Naive thymus-derived CD4-positive, alpha-beta T cell (primary cell): ENCODE data around the gene ITGB7. TPM values are rescaled to one million over a fixed set of nuclear protein-coding genes. Genes with fewer than 3 reads are reported as not detected.
A peak's percentile ranks its signal among the peaks of the same experiment; 100 is the strongest.

Source experiments
- ATAC-seq: fragments of 150-1000 bp; cut with Tn5 transposase; 2 replicates; pipeline ENCODE4 v1.10.0; 2021; ENCODE audit warnings: mild to moderate bottlenecking, moderate library complexity
- CTCF ChIA-PET: fragments of 350-600 bp; sonication (Branson Sonifier 250); formaldehyde crosslinking; loops from one replicate; lab custom pipeline; 2021; ENCODE audit warnings: antibody characterized with exemption; lab: Charles Lee
- POLR2A ChIA-PET: fragments of 350-600 bp; sonication (Branson Sonifier 250); formaldehyde crosslinking; loops from one replicate; lab custom pipeline; 2021; ENCODE audit warnings: antibody characterized with exemption, inconsistent platforms; lab: Charles Lee
- DNase-seq, 9 donors: peaks; one replicate each; pipeline versions ENCODE4 v3.0.0 to v3.0.0-alpha.2; 2020 to 2022; ENCODE audit warnings: mixed read lengths in 1 of 9
- H3K27ac ChIP-seq: one replicate; pipeline ENCODE4 v1.7.0; 2013; ENCODE audit warnings: mild to moderate bottlenecking, low read depth, low read length, moderate library complexity
- H3K27me3 ChIP-seq, 2 donors: one replicate each; pipeline ENCODE4 v1.7.0; 2013; ENCODE audit warnings: low read length in 2 of 2, mild to moderate bottlenecking in 2 of 2, moderate library complexity in 2 of 2; ENCODE audit not compliant: control insufficient read depth in 2 of 2, insufficient read depth in 2 of 2
- H3K36me3 ChIP-seq, 3 experiments: 1 replicate in 2 of 3; 2 replicates in 1 of 3; pipeline ENCODE4 v1.7.0; 2013; ENCODE audit warnings: low read length in 3 of 3, mild to moderate bottlenecking in 3 of 3, moderate library complexity in 1 of 3; ENCODE audit not compliant: insufficient read depth in 3 of 3, control insufficient read depth in 2 of 3
- H3K4me1 ChIP-seq, 2 donors: one replicate each; pipeline ENCODE4 v1.7.0; 2013; ENCODE audit warnings: low read length in 2 of 2, mild to moderate bottlenecking in 2 of 2, moderate library complexity in 1 of 2; ENCODE audit not compliant: control insufficient read depth in 2 of 2, insufficient read depth in 2 of 2
- H3K4me3 ChIP-seq: 2 replicates; pipeline ENCODE4 v1.7.0; 2013; ENCODE audit warnings: mild to moderate bottlenecking, low read length
- H3K9me3 ChIP-seq, 3 experiments: 1 replicate in 2 of 3; 2 replicates in 1 of 3; pipeline ENCODE4 v1.7.0; 2013; ENCODE audit warnings: low read length in 3 of 3; ENCODE audit not compliant: control insufficient read depth in 2 of 3
- H3K27ac Mint-ChIP-seq, 9 donors: one replicate each; pipeline ENCODE4 v1.8.0; 2020 to 2022; ENCODE audit warnings: mixed read lengths in 9 of 9, mild to moderate bottlenecking in 8 of 9, moderate library complexity in 5 of 9, inconsistent platforms in 2 of 9
- H3K27me3 Mint-ChIP-seq, 5 donors: one replicate each; pipeline ENCODE4 v1.8.0; 2021 to 2022; ENCODE audit warnings: mixed read lengths in 5 of 5, mild to moderate bottlenecking in 1 of 5
- H3K36me3 Mint-ChIP-seq, 5 donors: one replicate each; pipeline ENCODE4 v1.8.0; 2020 to 2022; ENCODE audit warnings: mixed read lengths in 5 of 5, mild to moderate bottlenecking in 3 of 5, inconsistent platforms in 1 of 5
- H3K4me1 Mint-ChIP-seq, 7 donors: one replicate each; pipeline ENCODE4 v1.8.0; 2020 to 2022; ENCODE audit warnings: mixed read lengths in 7 of 7, mild to moderate bottlenecking in 3 of 7, inconsistent platforms in 1 of 7
- H3K4me3 Mint-ChIP-seq, 10 donors: one replicate each; pipeline ENCODE4 v1.8.0; 2020 to 2022; ENCODE audit warnings: mild to moderate bottlenecking in 10 of 10, mixed read lengths in 10 of 10, moderate library complexity in 6 of 10, inconsistent platforms in 2 of 10
- H3K9me3 Mint-ChIP-seq, 11 donors: one replicate each; pipeline ENCODE4 v1.8.0; 2020 to 2022; ENCODE audit warnings: mixed read lengths in 11 of 11, mild to moderate bottlenecking in 4 of 11, inconsistent platforms in 1 of 11, moderate library complexity in 1 of 11
- intact Hi-C, 2 donors: fragments of 100-400 bp; cut with micrococcal nuclease; formaldehyde crosslinking; loops; one replicate each; pipeline ENCODE4 v1.15.1; 2023
- polyA plus RNA-seq, 2 donors: library from polyadenylated mRNA; unstranded; fragments of 300-500 nt; fragmentation: Illumina TruSeq; gene quantifications; one replicate each; pipeline ENCODE4 v1.2.3, GENCODE V29; 2021
- total RNA-seq, 6 experiments: library from RNA in 5 of 6; stranded (reverse) in 5 of 6; gene quantifications; 1 replicate in 5 of 6; 2 replicates in 1 of 6; pipeline ENCODE4 v1.2.3 and lab custom pipeline; 2021 to 2026

Gene ITGB7
- total and polyA plus RNA-seq, 7 experiments from 2014 or later = 191 to 760 (median 227) TPM

DNA sequence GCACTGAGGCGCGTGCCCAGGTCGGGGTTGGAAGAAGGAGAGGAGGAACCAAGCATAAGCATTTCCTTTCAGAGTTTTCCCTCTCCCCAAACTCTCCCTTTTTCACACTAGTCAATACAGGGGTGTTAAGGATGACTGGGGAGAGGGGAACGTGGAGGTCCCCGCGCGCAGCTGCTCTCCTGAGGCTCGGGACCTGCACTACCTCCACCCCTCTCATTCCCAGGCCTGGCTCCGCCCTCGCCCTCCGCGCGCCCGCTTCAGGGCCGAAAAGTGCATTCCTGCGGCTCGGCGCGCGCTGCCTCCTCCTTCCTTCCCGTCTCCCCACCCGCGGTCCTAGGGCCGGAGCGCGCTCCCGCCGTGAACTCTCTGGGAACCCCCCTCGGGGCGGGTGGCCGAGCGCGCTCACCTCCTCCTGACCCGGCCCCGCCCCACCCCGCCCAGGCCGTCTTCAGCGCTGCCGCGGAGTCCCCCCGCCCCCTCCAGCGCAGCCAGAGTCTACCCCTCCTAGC, 13.7 kb upstream of the ITGB7 start:
- peak in 8 of 9 donors; percentile 51 to 85 (median 55) for DNase-seq
- Mint-ChIP-seq H3K36me3 (peaks cover 0 to 23% (median 0%) of the 10 kb centered on the region in 5 donors), H3K9me3 (peaks cover 0 to 6% (median 0%) of the 10 kb centered on the region in 11 donors), H3K27me3 (no peaks in the 10 kb centered on the region), H3K27ac (peak overlapping the region; percentile 84 to 98 (median 94)), H3K4me1 (peaks cover 51 to 80% (median 77%) of the 10 kb centered on the region in 7 donors), H3K4me3 (peak overlapping the region; percentile 94 to 100 (median 98))
- POLR2A ChIA-PET = interaction anchor here (0.8 to 8.6 kb wide), 20 partner anchors 10 to 280 kb away, joined by 3 to 103 read pairs (median 7); partner anchors contain the start of genes CSAD, ESPL1, ITGB7 and MYG1
- intact Hi-C loops = loop anchor here (1.0 to 5.0 kb wide), 14 partner anchors 11 to 282 kb away; partner anchors contain the start of genes AAAS (in 2 of the 2), CSAD (in 2 of the 2), ESPL1 (in 2 of the 2) and PFDN5 (in 2 of the 2)
- H3K4me1 ChIP-seq = peaks cover 56 to 63% of the 10 kb centered on the region in 2 donors
- no peaks in the 10 kb centered on the region for H3K27me3 ChIP-seq
- peak; percentile 79 for ATAC-seq
- peak overlapping the region; percentile 95 for H3K4me3 ChIP-seq
- peak overlapping the region; percentile 78 for H3K27ac ChIP-seq
- H3K36me3 ChIP-seq = peaks cover 0 to 9% (median 0%) of the 10 kb centered on the region in 3 experiments
- H3K9me3 ChIP-seq = no peaks in the 10 kb centered on the region
- CTCF ChIA-PET = interaction anchor here (0.9 to 14.6 kb wide), 8 partner anchors 9 to 79 kb away, joined by 3 to 159 read pairs (median 4); partner anchors contain the start of genes ESPL1 and MYG1

DNA sequence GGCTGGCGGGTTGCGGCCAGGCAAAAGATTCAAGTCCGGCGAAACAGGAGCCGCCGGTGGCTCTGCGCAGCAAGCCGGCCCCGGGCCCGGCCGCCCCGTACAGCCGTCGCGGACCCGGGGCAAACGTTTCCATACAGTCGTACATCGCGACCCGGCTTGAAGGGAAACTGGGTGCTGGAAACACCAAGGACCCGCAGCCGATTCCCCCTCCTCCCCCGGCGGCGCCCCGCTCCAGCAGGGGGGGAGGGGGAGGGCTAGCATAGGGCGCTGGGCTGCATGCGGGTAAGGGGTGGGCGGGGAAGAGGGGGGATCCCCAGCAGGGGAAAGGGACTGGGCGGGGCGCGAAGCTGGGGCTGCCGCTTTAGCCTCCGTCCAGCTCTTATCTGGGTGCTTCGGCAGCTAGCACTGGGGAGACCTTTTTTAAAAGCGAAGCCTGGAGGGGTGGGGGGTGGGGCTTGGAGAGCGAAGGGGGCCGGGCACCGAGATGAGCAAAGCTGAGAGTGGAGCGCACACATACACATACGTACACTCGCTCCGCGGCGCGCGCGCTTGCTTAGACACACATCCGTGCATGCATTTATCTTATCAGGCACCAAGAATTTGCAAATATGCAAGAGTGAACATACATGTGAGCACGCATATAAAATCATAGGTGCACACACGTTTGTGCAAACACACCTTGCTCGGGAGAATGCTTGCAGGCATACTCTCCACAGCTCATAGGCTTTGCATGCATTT, 13.1 kb upstream of the ITGB7 start:
- peak; percentile 77 for ATAC-seq
- Mint-ChIP-seq H3K27ac (peak overlapping the region; percentile 84 to 98 (median 94)), H3K27me3 (no peaks in the 10 kb centered on the region), H3K4me1 (peaks cover 51 to 80% (median 77%) of the 10 kb centered on the region in 7 donors), H3K9me3 (peaks cover 0 to 6% (median 0%) of the 10 kb centered on the region in 11 donors), H3K36me3 (peaks cover 0 to 27% (median 5%) of the 10 kb centered on the region in 5 donors), H3K4me3 (peak overlapping the region; percentile 94 to 100 (median 98))
- H3K4me1 ChIP-seq = peaks cover 56 to 58% of the 10 kb centered on the region in 2 donors
- no peaks in the 10 kb centered on the region for H3K9me3 ChIP-seq
- intact Hi-C loops = loop anchor here (1.0 to 5.0 kb wide), 15 partner anchors 11 to 282 kb away; partner anchors contain the start of genes AAAS (in 2 of the 2), ESPL1 (in 2 of the 2), PFDN5 (in 2 of the 2) and TARBP2 (in 2 of the 2)
- no peaks in the 10 kb centered on the region for H3K27me3 ChIP-seq
- peak; percentile 61 to 87 (median 81) for DNase-seq
- CTCF ChIA-PET = interaction anchor here (0.9 to 14.6 kb wide), 11 partner anchors 9 to 94 kb away, joined by 3 to 159 read pairs (median 3); partner anchors contain the start of genes ESPL1 and MYG1
- POLR2A ChIA-PET = interaction anchor here (0.8 to 8.6 kb wide), 23 partner anchors 8 to 281 kb away, joined by 3 to 103 read pairs (median 7); partner anchors contain the start of genes CSAD, ESPL1, ITGB7 and MYG1
- peaks cover 0 to 15% (median 0%) of the 10 kb centered on the region in 3 experiments for H3K36me3 ChIP-seq
- H3K4me3 ChIP-seq = peak overlapping the region; percentile 95
- peak overlapping the region; percentile 78 for H3K27ac ChIP-seq

DNA sequence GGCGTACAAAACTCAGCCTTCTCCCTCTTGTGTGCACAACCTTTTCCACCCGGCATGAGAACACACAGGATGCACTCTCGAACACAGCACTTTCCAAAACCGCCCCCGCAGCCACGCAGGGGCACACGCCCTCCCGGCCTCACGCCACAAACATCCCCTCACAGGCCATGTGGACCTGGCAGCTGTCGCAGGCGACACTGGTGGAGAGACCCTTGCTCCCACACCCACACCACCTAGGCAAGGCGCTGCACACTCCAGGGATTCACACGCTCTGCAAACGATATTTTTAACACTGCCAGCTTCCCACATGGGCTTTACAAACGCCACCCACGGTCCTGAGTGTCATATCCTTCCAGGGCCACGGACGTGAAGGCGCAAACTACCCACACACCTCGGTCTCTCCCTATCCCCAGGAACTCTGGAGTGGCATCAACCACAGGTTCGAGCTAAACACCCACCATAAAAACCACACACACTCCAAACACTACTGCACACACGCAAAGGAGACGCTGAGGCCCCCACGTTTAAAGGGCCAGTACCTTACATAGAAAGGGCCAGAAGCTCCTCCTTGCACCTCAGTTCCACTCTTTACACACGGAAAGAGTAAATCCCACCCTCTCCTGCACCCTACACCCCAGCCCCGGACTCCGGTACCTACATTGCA, 12.4 kb upstream of the ITGB7 start:
- Mint-ChIP-seq H3K4me1 (peaks cover 51 to 80% (median 72%) of the 10 kb centered on the region in 7 donors), H3K27ac (peak overlapping the region; percentile 84 to 98 (median 92)), H3K27me3 (no peaks in the 10 kb centered on the region), H3K9me3 (peaks cover 0 to 6% (median 0%) of the 10 kb centered on the region in 11 donors), H3K4me3 (peak overlapping the region; percentile 94 to 100 (median 98)), H3K36me3 (peaks cover 0 to 28% (median 5%) of the 10 kb centered on the region in 5 donors)
- POLR2A ChIA-PET = interaction anchor here (0.8 to 8.6 kb wide), 24 partner anchors 8 to 282 kb away, joined by 3 to 103 read pairs (median 6); partner anchors contain the start of genes CSAD, ESPL1, ITGB7 and MYG1
- DNase-seq (peak in 6 of 9 donors; percentile 45 to 82 (median 51)), ATAC-seq (peak; percentile 12)
- H3K4me1 ChIP-seq = peaks cover 53 to 55% of the 10 kb centered on the region in 2 donors
- no peaks in the 10 kb centered on the region for H3K9me3 ChIP-seq
- no peaks in the 10 kb centered on the region for H3K27me3 ChIP-seq
- H3K27ac ChIP-seq = peak overlapping the region; percentile 78
- CTCF ChIA-PET = interaction anchor here (0.6 to 14.6 kb wide), 14 partner anchors 8 to 282 kb away, joined by 3 to 159 read pairs (median 3); partner anchors contain the start of genes CSAD, ESPL1, MYG1 and TARBP2
- intact Hi-C loops = loop anchor here in 1 of 2 donors (1.0 kb wide), 1 partner anchor 12 kb away; the partner anchor contains the start of gene ITGB7
- H3K4me3 ChIP-seq = peak overlapping the region; percentile 95
- peaks cover 0 to 22% (median 0%) of the 10 kb centered on the region in 3 experiments for H3K36me3 ChIP-seq

DNA sequence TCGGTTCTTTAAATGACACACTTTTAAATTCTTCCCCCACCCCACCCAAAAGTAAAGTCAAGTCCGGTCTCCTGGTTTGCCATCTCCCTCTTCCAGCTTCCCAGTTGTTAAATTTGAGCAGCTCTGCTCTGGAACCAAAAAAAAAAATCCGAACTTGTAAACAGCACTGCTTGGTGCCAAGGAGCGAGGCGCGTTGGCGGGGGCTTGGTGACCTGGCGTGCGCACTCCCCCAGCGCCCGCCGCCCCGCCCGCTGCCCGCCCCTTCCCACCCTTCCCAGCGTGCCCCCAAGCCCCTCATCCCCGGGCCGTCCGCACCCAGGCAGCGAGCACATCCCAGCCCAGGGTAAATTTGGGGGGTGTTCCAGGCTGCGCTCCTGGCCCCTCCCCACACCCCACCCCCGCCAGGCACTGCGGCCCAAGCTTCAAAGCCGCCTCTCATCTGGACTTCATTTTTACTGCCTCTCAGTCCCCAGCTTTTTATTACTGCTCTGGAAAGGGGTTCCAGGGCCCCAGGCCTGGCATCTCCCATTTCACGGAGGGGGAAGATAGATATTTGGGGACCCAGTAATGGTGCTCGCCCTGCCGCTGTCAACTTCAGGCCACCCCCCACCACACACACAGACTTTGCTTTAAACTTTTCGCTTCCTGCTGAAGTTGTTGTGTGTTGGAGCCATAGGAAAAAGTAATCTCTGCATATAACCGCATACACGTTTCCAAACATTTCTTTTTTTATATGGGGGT, 11.7 kb upstream of the ITGB7 start:
- POLR2A ChIA-PET = interaction anchor here (0.8 to 8.6 kb wide), 15 partner anchors 10 to 139 kb away, joined by 3 to 103 read pairs (median 8); partner anchors contain the start of genes CSAD, ESPL1, ITGB7 and MYG1
- Mint-ChIP-seq H3K27me3 (no peaks in the 10 kb centered on the region), H3K36me3 (peaks cover 0 to 35% (median 6%) of the 10 kb centered on the region in 5 donors), H3K9me3 (peaks cover 0 to 6% (median 0%) of the 10 kb centered on the region in 11 donors), H3K4me3 (peak overlapping the region; percentile 94 to 100 (median 98)), H3K4me1 (peaks cover 44 to 80% (median 72%) of the 10 kb centered on the region in 7 donors), H3K27ac (peak overlapping the region; percentile 84 to 98 (median 92))
- intact Hi-C loops = loop anchor here in 1 of 2 donors (1.0 kb wide), 1 partner anchor 11 kb away; the partner anchor contains the start of gene ITGB7
- peak overlapping the region; percentile 78 for H3K27ac ChIP-seq
- peak overlapping the region; percentile 95 for H3K4me3 ChIP-seq
- H3K4me1 ChIP-seq = peaks cover 46 to 48% of the 10 kb centered on the region in 2 donors
- peaks cover 0 to 29% (median 0%) of the 10 kb centered on the region in 3 experiments for H3K36me3 ChIP-seq
- ATAC-seq (no peak), DNase-seq (no peak)
- no peaks in the 10 kb centered on the region for H3K27me3 ChIP-seq
- no peaks in the 10 kb centered on the region for H3K9me3 ChIP-seq
- CTCF ChIA-PET = interaction anchor here (0.6 to 14.6 kb wide), 8 partner anchors 7 to 282 kb away, joined by 3 to 159 read pairs (median 4); partner anchors contain the start of genes CSAD, TARBP2 and ZNF740

DNA sequence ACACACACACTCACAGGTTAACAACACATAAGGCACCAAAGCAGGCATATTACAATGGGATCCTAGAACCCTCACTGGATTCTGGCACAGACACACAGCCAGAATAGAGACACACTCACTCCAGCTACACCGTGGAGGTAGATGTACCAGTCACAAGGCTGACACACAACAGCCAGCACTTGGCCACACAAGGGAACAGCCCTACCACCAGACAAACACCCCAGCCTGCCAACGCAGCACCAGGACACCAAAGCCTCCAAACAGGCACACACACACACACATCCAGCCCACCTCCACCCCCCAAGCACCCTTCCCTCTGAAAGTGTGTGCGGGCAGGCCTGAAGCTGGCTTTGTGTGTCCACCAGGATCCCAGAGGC, 10.9 kb upstream of the ITGB7 start:
- no peaks in the 10 kb centered on the region for H3K27me3 ChIP-seq
- intact Hi-C loops = no loop called here
- H3K36me3 Mint-ChIP-seq = peaks cover 0 to 42% (median 6%) of the 10 kb centered on the region in 5 donors
- peak overlapping the region; percentile 85 to 100 (median 98) for H3K4me3 Mint-ChIP-seq
- H3K27me3 Mint-ChIP-seq = no peaks in the 10 kb centered on the region
- peaks cover 0 to 37% (median 0%) of the 10 kb centered on the region in 3 experiments for H3K36me3 ChIP-seq
- DNase-seq (no peak), ATAC-seq (no peak)
- H3K4me1 ChIP-seq = peaks cover 38 to 40% of the 10 kb centered on the region in 2 donors
- H3K9me3 Mint-ChIP-seq = peaks cover 0 to 6% (median 0%) of the 10 kb centered on the region in 11 donors
- ChIA-PET CTCF (interaction anchor here (0.7 to 14.6 kb wide), 5 partner anchors 18 to 1188 kb away, joined by 3 to 159 read pairs (median 3); a partner anchor contains a TSS), POLR2A (interaction anchor here (0.6 to 8.6 kb wide), 13 partner anchors 12 to 520 kb away, joined by 3 to 103 read pairs (median 16); partner anchors contain the start of genes CSAD, ESPL1, ITGB7 and MYG1)
- peaks cover 41 to 78% (median 73%) of the 10 kb centered on the region in 7 donors for H3K4me1 Mint-ChIP-seq
- peak overlapping the region; percentile 78 for H3K27ac ChIP-seq
- peak overlapping the region; percentile 67 to 96 (median 90) for H3K27ac Mint-ChIP-seq
- H3K9me3 ChIP-seq = no peaks in the 10 kb centered on the region
- peak overlapping the region; percentile 95 for H3K4me3 ChIP-seq
